ENCODE data around the gene TRRAP.

- TF ChIP-seq CTCF (IDR thresholded peaks at IDR 0.05) = no peak
- no peak for TF ChIP-seq POLR2A (IDR thresholded peaks at IDR 0.05)
Observed at GRCh38 chr7:99061001-99061776, 182.9 kb downstream of the TRRAP start.

Measured in esophagus squamous epithelium (tissue), 4 donors.